Measurements from ENCODE around the gene LSR.

DNA sequence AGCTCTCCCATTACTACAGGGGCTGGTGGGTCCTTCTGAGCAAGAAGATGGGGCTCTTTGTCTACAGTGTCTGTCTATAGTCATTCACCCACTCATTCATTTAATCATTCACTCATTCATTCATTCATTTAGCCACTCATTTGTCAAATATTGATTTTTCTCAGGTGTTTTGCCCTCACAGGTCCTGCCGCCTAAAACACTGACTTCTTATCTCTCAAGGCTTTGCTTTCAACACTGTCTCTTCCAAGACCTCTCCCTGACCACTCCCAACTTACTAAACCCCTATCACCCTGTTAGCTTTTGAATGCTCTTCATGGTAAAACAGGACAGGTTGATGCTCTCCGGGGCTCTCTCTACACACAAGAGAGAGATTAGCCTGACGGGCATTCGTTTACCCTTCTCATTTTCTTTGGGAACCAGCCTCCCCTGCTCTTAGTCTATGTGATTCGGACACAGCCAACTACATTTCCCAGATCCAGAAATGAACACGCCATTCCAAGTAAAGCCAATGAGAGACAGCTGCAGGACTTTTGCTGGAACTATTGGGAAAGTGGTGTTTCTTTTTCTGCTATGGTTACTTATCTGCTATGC, 43.0 kb upstream of the LSR start:
- TF ChIP-seq, protein P1, sequence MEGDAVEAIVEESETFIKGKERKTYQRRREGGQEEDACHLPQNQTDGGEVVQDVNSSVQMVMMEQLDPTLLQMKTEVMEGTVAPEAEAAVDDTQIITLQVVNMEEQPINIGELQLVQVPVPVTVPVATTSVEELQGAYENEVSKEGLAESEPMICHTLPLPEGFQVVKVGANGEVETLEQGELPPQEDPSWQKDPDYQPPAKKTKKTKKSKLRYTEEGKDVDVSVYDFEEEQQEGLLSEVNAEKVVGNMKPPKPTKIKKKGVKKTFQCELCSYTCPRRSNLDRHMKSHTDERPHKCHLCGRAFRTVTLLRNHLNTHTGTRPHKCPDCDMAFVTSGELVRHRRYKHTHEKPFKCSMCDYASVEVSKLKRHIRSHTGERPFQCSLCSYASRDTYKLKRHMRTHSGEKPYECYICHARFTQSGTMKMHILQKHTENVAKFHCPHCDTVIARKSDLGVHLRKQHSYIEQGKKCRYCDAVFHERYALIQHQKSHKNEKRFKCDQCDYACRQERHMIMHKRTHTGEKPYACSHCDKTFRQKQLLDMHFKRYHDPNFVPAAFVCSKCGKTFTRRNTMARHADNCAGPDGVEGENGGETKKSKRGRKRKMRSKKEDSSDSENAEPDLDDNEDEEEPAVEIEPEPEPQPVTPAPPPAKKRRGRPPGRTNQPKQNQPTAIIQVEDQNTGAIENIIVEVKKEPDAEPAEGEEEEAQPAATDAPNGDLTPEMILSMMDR (IDR thresholded peaks at IDR 0.05), result no peak
- TF ChIP-seq POLR2A (IDR thresholded peaks at IDR 0.05), result no peak
